Right lobe of liver (tissue), 6 donors: ENCODE data around the gene PARP15. TPM values are rescaled to one million over a fixed set of nuclear protein-coding genes. Genes with fewer than 3 reads are reported as not detected.

Experiments used
- ATAC-seq, 4 donors: fragments of 200-7000 bp; cut with Tn5 transposase; one replicate each; pipeline ENCODE4 v1.9.1; 2020; ENCODE audit warnings: mild to moderate bottlenecking in 4 of 4, moderate library complexity in 4 of 4
- DNase-seq, 3 donors: peaks; one replicate each; pipeline ENCODE4 v3.0.0-alpha.2; 2020
- H3K27ac ChIP-seq, 3 donors: fragments of 200-600 bp; one replicate each; pipeline ENCODE4 v1.8.0; 2022
- H3K27me3 ChIP-seq, 2 donors: fragments of 200-600 bp; one replicate each; pipeline ENCODE4 v1.8.0; 2022
- H3K36me3 ChIP-seq, 4 donors: fragments of 200-600 bp; sonication (generic) in 1 of 4; one replicate each; pipeline versions ENCODE4 v1.5.1 to v1.8.0; 2017 to 2022; ENCODE audit warnings: control low read depth in 1 of 4
- H3K4me1 ChIP-seq, 4 donors: fragments of 200-600 bp; sonication (generic) in 1 of 4; one replicate each; pipeline versions ENCODE4 v1.5.1 to v1.8.0; 2017 to 2022; ENCODE audit warnings: control low read depth in 1 of 4
- H3K4me3 ChIP-seq, 3 donors: fragments of 200-600 bp; one replicate each; pipeline ENCODE4 v1.8.0; 2022
- H3K9me3 ChIP-seq, 4 donors: fragments of 200-600 bp; sonication (generic) in 1 of 4; one replicate each; pipeline versions ENCODE4 v1.5.1 to v1.8.0; 2017 to 2022; ENCODE audit warnings: control low read depth in 1 of 4
- POLR2A ChIP-seq: fragments of 450-650 bp; IDR thresholded peaks from one replicate; pipeline ENCODE4 v1.6.1; 2017; ENCODE audit warnings: antibody characterized with exemption, mild to moderate bottlenecking
- WGBS: methylation state at CpG from one replicate; pipeline ENCODE4 v1.1.6; 2018; ENCODE audit warnings: low coverage, low lambda C conversion rate; ENCODE audit not compliant: insufficient coverage; ENCODE audit errors: missing lambda C conversion rate; 5-methylcytosine and 5-hydroxymethylcytosine counted together
- intact Hi-C, 2 donors: fragments of 100-400 bp; cut with DNase I; formaldehyde crosslinking; loops; one replicate each; pipeline versions ENCODE4 v1.11.2 to v1.14.1; 2022
- total RNA-seq, 6 experiments: library from RNA; depleted of rRNA in 2 of 6; stranded (reverse); fragments of >200 nt in 2 of 6; fragmentation: NEBNext Ultra II Directional in 3 of 6; extraction: Animal tissue kit (Norgen Biotek cat#: 25700) in 3 of 6; gene quantifications; one replicate each; pipeline versions ENCODE4 v1.1.0 to v1.2.4, GENCODE V29; 2016 to 2023
- TF ChIP-seq, protein P1 (sequence below), 4 donors: fragments of 200-600 bp in 3 of 4; fragments of 450-650 bp in 1 of 4; IDR thresholded peaks; one replicate each; pipeline versions ENCODE4 v1.5.1 to v1.8.0; 2016 to 2022; ENCODE audit warnings: antibody characterized with exemption in 4 of 4, mild to moderate bottlenecking in 2 of 4
- donor health status: DM: no; HTN: yes; CAD: no.
- donor health status: DM: no; HTN: no; CAD: no.
- donor health status: DM: no; HTN: no; CAD: no.
- donor health status: DM: no; HTN: yes; CAD: no.
- donor health status: DM: no; HTN: yes; CAD: no.

The PARP15 gene
- total RNA-seq, 6 experiments from 2014 or later: 0.37 to 1.5 (median 1.3) TPM

GRCh38 chr3:122548076-122548475 lies 29.4 kb upstream of the PARP15 start:
- intact Hi-C loops: no loop called here
- Histone ChIP-seq H3K27ac (no peak overlapping the region), H3K4me3 (no peak overlapping the region), H3K27me3 (no peaks in the 10 kb centered on the region), H3K4me1 (peaks cover 0 to 4% (median 2%) of the 10 kb centered on the region in 4 donors), H3K36me3 (peaks cover 0 to 87% (median 37%) of the 10 kb centered on the region in 4 donors), H3K9me3 (no peaks in the 10 kb centered on the region)
- no peak for TF ChIP-seq POLR2A
- TF ChIP-seq, protein P1, sequence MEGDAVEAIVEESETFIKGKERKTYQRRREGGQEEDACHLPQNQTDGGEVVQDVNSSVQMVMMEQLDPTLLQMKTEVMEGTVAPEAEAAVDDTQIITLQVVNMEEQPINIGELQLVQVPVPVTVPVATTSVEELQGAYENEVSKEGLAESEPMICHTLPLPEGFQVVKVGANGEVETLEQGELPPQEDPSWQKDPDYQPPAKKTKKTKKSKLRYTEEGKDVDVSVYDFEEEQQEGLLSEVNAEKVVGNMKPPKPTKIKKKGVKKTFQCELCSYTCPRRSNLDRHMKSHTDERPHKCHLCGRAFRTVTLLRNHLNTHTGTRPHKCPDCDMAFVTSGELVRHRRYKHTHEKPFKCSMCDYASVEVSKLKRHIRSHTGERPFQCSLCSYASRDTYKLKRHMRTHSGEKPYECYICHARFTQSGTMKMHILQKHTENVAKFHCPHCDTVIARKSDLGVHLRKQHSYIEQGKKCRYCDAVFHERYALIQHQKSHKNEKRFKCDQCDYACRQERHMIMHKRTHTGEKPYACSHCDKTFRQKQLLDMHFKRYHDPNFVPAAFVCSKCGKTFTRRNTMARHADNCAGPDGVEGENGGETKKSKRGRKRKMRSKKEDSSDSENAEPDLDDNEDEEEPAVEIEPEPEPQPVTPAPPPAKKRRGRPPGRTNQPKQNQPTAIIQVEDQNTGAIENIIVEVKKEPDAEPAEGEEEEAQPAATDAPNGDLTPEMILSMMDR (IDR thresholded peaks at IDR 0.05): no peak
- no peak for ATAC-seq
- DNase-seq: no peak
- 82% methylated on average over 3 of the region's 3 CpGs for WGBS

GRCh38 chr3:122548619-122549018 lies 28.8 kb upstream of the PARP15 start:
- ATAC-seq (no peak), DNase-seq (no peak)
- Histone ChIP-seq H3K27ac (no peak overlapping the region), H3K9me3 (no peaks in the 10 kb centered on the region), H3K27me3 (no peaks in the 10 kb centered on the region), H3K4me3 (no peak overlapping the region), H3K4me1 (peaks cover 0 to 9% (median 5%) of the 10 kb centered on the region in 4 donors), H3K36me3 (peaks cover 0 to 85% (median 37%) of the 10 kb centered on the region in 4 donors)
- WGBS: no CpG with 5 or more reads among the region's 1 CpG
- intact Hi-C loops: no loop called here
- TF ChIP-seq, protein P1 (IDR thresholded peaks at IDR 0.05): no peak
- TF ChIP-seq POLR2A: no peak

- Histone ChIP-seq H3K4me3 (no peak overlapping the region), H3K36me3 (peaks cover 0 to 79% (median 40%) of the 10 kb centered on the region in 4 donors), H3K27me3 (no peaks in the 10 kb centered on the region), H3K27ac (no peak overlapping the region), H3K4me1 (peaks cover 0 to 17% (median 7%) of the 10 kb centered on the region in 4 donors), H3K9me3 (no peaks in the 10 kb centered on the region)
- whole genome bisulfite sequencing: 32% methylated on average over 3 of the region's 3 CpGs
- DNase-seq (no peak), ATAC-seq (peak in 3 of 4 donors; percentile 66 to 84 (median 79))
- intact Hi-C loops: no loop called here
- TF ChIP-seq, protein P1 (IDR thresholded peaks at IDR 0.05): no peak
- TF ChIP-seq POLR2A: no peak
Measured at GRCh38 chr3:122553171-122553570, 24.3 kb upstream of the PARP15 start.

- Histone ChIP-seq H3K36me3 (peaks cover 0 to 61% (median 41%) of the 10 kb centered on the region in 4 donors), H3K27ac (peak overlapping the region in 1 of 3 donors; percentile 9), H3K4me1 (peaks cover 0 to 26% (median 10%) of the 10 kb centered on the region in 4 donors), H3K9me3 (no peaks in the 10 kb centered on the region), H3K4me3 (no peak overlapping the region), H3K27me3 (no peaks in the 10 kb centered on the region)
- TF ChIP-seq, protein P1 (IDR thresholded peaks at IDR 0.05): no peak
- TF ChIP-seq POLR2A: no peak
- DNase-seq (no peak), ATAC-seq (peak in 3 of 4 donors; percentile 31 to 67 (median 56))
- intact Hi-C loops: no loop called here
- WGBS: 85% methylated on average over 6 of the region's 6 CpGs
Measured at GRCh38 chr3:122555275-122556071, 22.0 kb upstream of the PARP15 start.
